HEK293T (cell line): ENCODE results near the gene BICD1.
A peak's percentile ranks its signal among the peaks of the same experiment; 100 is the strongest.

ENCODE experiments used
- CTCF ChIA-PET: fragments of 350-600 bp; formaldehyde crosslinking; extraction: SDS; loops from one replicate; lab custom pipeline; 2021; ENCODE audit warnings: antibody characterized with exemption, inconsistent platforms; lab: Yijun Ruan, JAX
- POLR2A ChIA-PET: fragments of 350-600 bp; formaldehyde crosslinking; extraction: SDS; loops from one replicate; lab custom pipeline; 2020; ENCODE audit warnings: antibody characterized with exemption, inconsistent platforms; lab: Yijun Ruan, JAX
- DNase-seq: peaks from one replicate; pipeline ENCODE4 v3.0.0; 2012; ENCODE audit warnings: mixed read lengths; ENCODE audit errors: extremely low spot score
- ARNT ChIP-seq: fragments of 450-650 bp; IDR thresholded peaks from 2 replicates; pipeline ENCODE4 v1.6.1; 2017; ENCODE audit warnings: mild to moderate bottlenecking
- BHLHE40 ChIP-seq: fragments of 450-650 bp; IDR thresholded peaks from 2 replicates; pipeline ENCODE4 v1.6.1; 2016; ENCODE audit warnings: mild to moderate bottlenecking, moderate library complexity, borderline replicate concordance
- CTBP1 ChIP-seq: fragments of 450-650 bp; IDR thresholded peaks from 2 replicates; pipeline ENCODE4 v1.6.1; 2016; ENCODE audit warnings: borderline replicate concordance
- ELF4 ChIP-seq: fragments of 450-650 bp; IDR thresholded peaks from 2 replicates; pipeline ENCODE4 v1.6.1; 2017; ENCODE audit warnings: antibody characterized with exemption
- FOXA1 ChIP-seq: fragments of 450-650 bp; IDR thresholded peaks from 2 replicates; pipeline ENCODE4 v1.6.1; 2016; ENCODE audit warnings: mild to moderate bottlenecking
- FOXK2 ChIP-seq: fragments of 450-650 bp; IDR thresholded peaks from 2 replicates; pipeline ENCODE4 v1.6.1; 2016; ENCODE audit warnings: mild to moderate bottlenecking
- FOXM1 ChIP-seq: fragments of 450-650 bp; IDR thresholded peaks from 2 replicates; pipeline ENCODE4 v1.6.1; 2017; ENCODE audit warnings: mild to moderate bottlenecking, borderline replicate concordance
- HDGF ChIP-seq: fragments of 450-650 bp; IDR thresholded peaks from 2 replicates; pipeline ENCODE4 v1.6.1; 2017; ENCODE audit warnings: antibody characterized with exemption, borderline replicate concordance
- L3MBTL2 ChIP-seq: fragments of 450-650 bp; conservative IDR thresholded peaks from 2 replicates; pipeline ENCODE4 v1.6.1; 2016; ENCODE audit warnings: mild to moderate bottlenecking
- LEF1 ChIP-seq: fragments of 450-650 bp; IDR thresholded peaks from 2 replicates; pipeline ENCODE4 v1.6.1; 2017; ENCODE audit warnings: mild to moderate bottlenecking, borderline replicate concordance
- NFRKB ChIP-seq: fragments of 450-650 bp; IDR thresholded peaks from 2 replicates; pipeline ENCODE4 v1.6.1; 2016; ENCODE audit warnings: mild to moderate bottlenecking, moderate library complexity
- SP1 ChIP-seq: fragments of 450-650 bp; IDR thresholded peaks from 2 replicates; pipeline ENCODE4 v1.6.1; 2017
- SUZ12 ChIP-seq: fragments of 450-650 bp; IDR thresholded peaks from 2 replicates; pipeline ENCODE4 v1.6.1; 2016; ENCODE audit warnings: mild to moderate bottlenecking
- TARDBP ChIP-seq: fragments of 450-650 bp; IDR thresholded peaks from 2 replicates; pipeline ENCODE4 v1.6.1; 2016
- ZNF384 ChIP-seq: fragments of 450-650 bp; IDR thresholded peaks from 2 replicates; pipeline ENCODE4 v1.6.1; 2016
- TF ChIP-seq, protein P1 (sequence below): fragments of 450-650 bp; IDR thresholded peaks from 2 replicates; pipeline ENCODE4 v1.6.1; 2016

Gene BICD1

DNA sequence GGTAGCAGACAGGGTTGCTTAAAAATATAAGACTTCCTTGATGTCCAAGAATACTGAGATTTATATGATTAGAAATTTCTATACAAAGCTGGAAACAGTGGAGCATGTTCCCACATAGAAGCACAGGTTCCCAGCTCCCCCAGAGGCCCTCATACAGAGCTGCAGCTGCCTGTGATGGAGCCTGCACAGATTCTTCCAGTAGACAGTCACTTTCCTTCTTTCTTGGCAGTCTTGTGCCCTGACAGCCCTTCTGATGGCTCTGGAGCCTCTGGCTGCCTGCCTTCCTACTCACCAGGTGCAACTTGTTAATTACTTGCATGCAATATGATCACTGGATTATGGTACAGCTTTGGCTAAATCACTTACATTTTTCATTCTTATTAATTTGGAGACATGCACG, 44.4 kb downstream of the BICD1 start:
- DNase-seq = no peak
- POLR2A ChIA-PET = no interaction called here
- TF ChIP-seq SUZ12 (no peak), CTBP1 (no peak), FOXK2 (no peak), FOXA1 (no peak), LEF1 (no peak), ARNT (no peak), FOXM1 (no peak), ZNF384 (no peak), TARDBP (no peak), SP1 (no peak), L3MBTL2 (no peak), NFRKB (no peak), HDGF (no peak), ELF4 (no peak), BHLHE40 (no peak)
- TF ChIP-seq, protein P1, sequence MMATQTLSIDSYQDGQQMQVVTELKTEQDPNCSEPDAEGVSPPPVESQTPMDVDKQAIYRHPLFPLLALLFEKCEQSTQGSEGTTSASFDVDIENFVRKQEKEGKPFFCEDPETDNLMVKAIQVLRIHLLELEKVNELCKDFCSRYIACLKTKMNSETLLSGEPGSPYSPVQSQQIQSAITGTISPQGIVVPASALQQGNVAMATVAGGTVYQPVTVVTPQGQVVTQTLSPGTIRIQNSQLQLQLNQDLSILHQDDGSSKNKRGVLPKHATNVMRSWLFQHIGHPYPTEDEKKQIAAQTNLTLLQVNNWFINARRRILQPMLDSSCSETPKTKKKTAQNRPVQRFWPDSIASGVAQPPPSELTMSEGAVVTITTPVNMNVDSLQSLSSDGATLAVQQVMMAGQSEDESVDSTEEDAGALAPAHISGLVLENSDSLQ = no peak
- CTCF ChIA-PET = no interaction called here

DNA sequence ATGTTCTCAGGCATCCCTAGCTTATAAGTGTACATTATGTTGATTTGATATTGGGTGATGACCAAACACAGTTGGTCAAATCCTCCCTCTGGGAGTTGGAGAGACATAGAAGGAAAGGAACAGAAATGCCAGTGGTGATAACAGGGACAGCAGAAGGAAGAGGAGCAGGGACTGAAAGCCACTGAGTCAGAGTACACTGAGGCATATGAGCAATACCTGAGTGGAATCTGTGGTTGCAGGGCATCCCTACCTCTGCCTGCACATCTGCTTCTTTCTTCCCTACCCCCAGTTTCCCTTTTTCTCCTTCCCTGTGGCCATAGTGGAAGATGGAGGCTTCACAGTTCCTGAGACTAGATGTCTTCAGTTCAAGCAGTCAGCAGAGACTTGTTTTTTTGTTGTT, 44.9 kb downstream of the BICD1 start:
- POLR2A ChIA-PET = no interaction called here

DNA sequence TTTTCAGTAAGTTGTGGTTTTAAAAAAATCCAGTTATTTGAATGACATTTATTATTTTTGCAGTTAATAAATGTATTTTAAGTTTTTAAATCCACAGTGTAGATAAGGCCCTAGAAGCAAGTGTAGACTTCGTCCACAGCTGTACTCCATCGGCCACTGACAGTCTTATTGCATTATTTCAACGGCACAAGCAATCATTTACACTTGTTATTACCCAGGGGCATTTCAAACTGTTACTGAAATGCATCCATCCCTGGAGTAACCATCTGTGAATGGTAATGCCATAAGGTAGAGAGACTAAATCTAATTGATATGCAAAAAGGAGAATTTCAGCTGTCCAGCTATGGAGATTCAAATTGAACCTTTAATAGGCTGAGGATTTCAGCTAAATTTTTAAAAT, 48.4 kb downstream of the BICD1 start:
- DNase-seq = no peak
- TF ChIP-seq FOXA1 = no peak
- TF ChIP-seq TARDBP = no peak
- no peak for TF ChIP-seq ARNT
- TF ChIP-seq HDGF = no peak
- TF ChIP-seq, protein P1 = no peak
- ChIA-PET CTCF (no interaction called here), POLR2A (no interaction called here)

More for the DNA sequence above, 44.9 kb downstream of the BICD1 start:
- TF ChIP-seq HDGF (no peak), ARNT (no peak), FOXA1 (no peak), SUZ12 (no peak), CTBP1 (no peak), LEF1 (no peak), FOXK2 (no peak), L3MBTL2 (no peak)
- CTCF ChIA-PET = no interaction called here
- no peak for DNase-seq

DNA sequence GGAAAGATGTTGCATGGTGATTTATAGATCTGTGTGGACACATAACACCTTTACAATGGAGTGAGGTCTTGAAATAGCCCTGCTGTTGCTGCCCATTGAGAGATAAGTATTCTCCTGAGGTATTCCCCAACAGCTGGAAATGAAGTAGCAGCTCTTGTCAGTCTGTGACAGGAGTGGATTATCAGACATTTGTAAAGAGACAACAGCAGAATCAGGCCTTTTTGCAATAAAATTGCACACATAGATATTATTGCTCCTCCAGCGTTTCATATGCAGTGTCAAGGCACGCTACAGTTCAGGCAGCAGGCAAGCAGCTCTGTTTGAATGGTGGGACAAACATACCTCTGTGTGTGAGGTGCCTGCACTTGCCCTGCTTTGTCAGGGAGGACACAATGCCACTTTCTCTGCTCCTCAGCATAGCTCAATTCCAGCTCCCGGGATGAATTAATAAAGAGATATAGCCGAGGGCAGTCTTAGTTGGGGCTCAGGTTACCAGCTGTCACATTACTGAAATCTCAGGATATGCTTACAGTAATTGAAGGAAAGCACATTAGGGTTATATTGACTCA, 49.4 kb downstream of the BICD1 start:
- peak; percentile 12 for DNase-seq
- TF ChIP-seq NFRKB = no peak
- TF ChIP-seq, protein P1 = peak; percentile 54
- ChIA-PET CTCF (no interaction called here), POLR2A (no interaction called here)

DNA sequence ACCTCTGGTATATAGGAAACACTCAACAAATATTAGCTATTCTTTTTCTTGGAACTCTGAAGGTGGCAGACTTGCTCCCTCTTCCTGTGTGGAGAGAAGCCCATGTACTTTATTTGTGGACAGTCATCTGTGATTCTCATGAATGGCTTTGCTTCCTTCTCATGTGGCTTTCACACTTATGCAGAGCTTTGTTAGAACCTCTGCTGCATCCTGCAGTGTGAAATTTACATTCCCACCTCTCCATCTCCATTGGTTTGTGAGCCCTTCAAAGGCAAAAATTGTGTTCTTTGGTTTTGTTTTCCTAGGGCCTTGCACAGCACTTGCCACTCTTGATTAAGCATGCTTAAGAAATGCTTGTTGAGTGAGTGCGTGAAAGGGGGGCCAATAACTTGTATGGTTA, 51.9 kb downstream of the BICD1 start:
- CTCF ChIA-PET = interaction anchor here (0.5 kb wide), 1 partner anchor 56 kb away, joined by 4 read pairs; no protein-coding TSS in a partner anchor
- TF ChIP-seq SP1 (no peak), HDGF (no peak), L3MBTL2 (no peak), SUZ12 (no peak), BHLHE40 (no peak), NFRKB (no peak)
- TF ChIP-seq, protein P1 = no peak
- DNase-seq = no peak
- POLR2A ChIA-PET = no interaction called here

DNA sequence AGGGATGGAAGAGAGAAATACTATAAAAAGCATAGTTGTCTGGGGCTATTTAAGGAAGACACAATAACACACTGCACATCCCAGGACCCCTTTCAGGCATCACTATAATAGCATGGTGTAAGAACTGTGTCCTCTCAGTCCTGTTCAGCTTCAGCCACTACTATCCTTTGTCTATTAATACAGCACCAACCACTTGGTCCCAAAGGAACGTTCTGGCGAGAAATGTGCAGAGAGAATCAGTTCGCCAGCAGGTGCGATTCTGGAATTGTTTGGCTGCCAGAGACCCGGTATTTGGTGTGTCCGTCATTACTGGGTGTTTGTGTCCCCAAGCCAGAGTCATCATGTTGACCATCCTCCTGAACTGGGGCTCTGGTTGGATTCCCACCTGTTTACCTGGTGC, 52.7 kb downstream of the BICD1 start:
- TF ChIP-seq CTBP1 = no peak
- no peak for TF ChIP-seq SUZ12
- no peak for TF ChIP-seq FOXM1
- no peak for TF ChIP-seq LEF1
- ChIA-PET POLR2A (no interaction called here), CTCF (no interaction called here)
- DNase-seq = no peak

DNA sequence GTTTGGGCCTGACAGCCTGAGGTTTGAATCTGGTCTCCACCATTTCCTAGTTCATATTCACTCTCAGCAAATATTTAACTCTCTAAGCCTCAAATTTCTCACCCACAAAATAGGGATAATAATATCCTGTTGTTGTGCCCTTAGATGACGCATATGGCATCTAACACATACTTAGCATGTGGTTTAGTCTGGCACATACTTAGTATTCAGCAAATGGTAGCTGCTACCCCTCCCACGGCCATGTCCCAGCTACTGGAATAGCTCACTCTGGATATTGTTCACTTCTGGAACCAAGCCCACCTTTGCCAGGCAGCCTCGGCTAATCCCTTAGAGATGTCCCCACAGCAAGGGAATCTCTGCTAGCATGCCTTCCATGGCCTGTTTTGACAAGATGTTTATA, 53.3 kb downstream of the BICD1 start:
- ChIA-PET CTCF (no interaction called here), POLR2A (no interaction called here)
- no peak for DNase-seq
- TF ChIP-seq SP1 (no peak), ARNT (no peak), FOXK2 (no peak), CTBP1 (no peak), FOXM1 (no peak), LEF1 (no peak), FOXA1 (no peak), TARDBP (no peak), L3MBTL2 (no peak), BHLHE40 (no peak), NFRKB (no peak), SUZ12 (no peak), HDGF (no peak), ELF4 (no peak), ZNF384 (no peak)
- TF ChIP-seq, protein P1 = no peak
